HCT116 (cell line): Measurements from ENCODE around the gene SNPH. TPM values are rescaled to one million over a fixed set of nuclear protein-coding genes. Genes with fewer than 3 reads are reported as not detected.

Experiments used
- ATAC-seq: fragments of 200-7000 bp; cut with Tn5 transposase; 2 replicates; pipeline ENCODE4 v1.9.1; 2020; ENCODE audit warnings: mild to moderate bottlenecking, moderate library complexity
- BruUV-seq: library from RNA; stranded (reverse); fragments of 400-500 nt; replicated peaks from 2 replicates; lab custom pipeline; 2021; lab: Mats Ljungman, UMichigan
- CTCF ChIA-PET: fragments of 300-600 bp; sonication (Branson Sonifier 250); formaldehyde crosslinking; loops from one replicate; lab custom pipeline; 2021; ENCODE audit warnings: antibody characterized with exemption; lab: Charles Lee
- POLR2A ChIA-PET: fragments of 300-600, 350-600 bp; sonication (Branson Sonifier 250); formaldehyde crosslinking; loops from one replicate; lab custom pipeline; 2021; ENCODE audit warnings: antibody characterized with exemption; lab: Charles Lee
- RAD21 ChIA-PET, 2 experiments: fragments of 300-600 bp; sonication (Branson Sonifier 250); formaldehyde crosslinking; loops; one replicate each; lab custom pipeline; 2023; ENCODE audit warnings: low total read pairs in 2 of 2; ENCODE audit not compliant: uncharacterized antibody in 2 of 2, unreplicated experiment in 2 of 2, low non-redundant PET in 1 of 2; lab: Charles Lee
- DNase-seq: peaks from one replicate; pipeline ENCODE4 v3.0.0-alpha.2; 2010; ENCODE audit warnings: low read depth, low spot score
- H2AFZ ChIP-seq: fragments of 200-600 bp; shearing (Covaris generic), sonication (generic); 2 replicates; pipeline ENCODE4 v1.6.1; 2017; ENCODE audit warnings: low read depth, mixed run types, mixed read lengths, antibody characterized with exemption, low read length; ENCODE audit not compliant: poor library complexity, severe bottlenecking
- H3K27ac ChIP-seq: 2 replicates; pipeline ENCODE4 v1.5.1; 2012; ENCODE audit warnings: low read depth, low read length
- H3K27me3 ChIP-seq: fragments of 200-600 bp; sonication (generic); 2 replicates; pipeline ENCODE4 v1.6.1; 2016; ENCODE audit warnings: mixed run types, low read length, mixed read lengths; ENCODE audit not compliant: insufficient read depth
- H3K36me3 ChIP-seq, 2 experiments: fragments of 200-500 bp in 1 of 2; fragments of 200-600 bp in 1 of 2; sonication (Bioruptor generic) in 1 of 2; sonication (generic) in 1 of 2; 2 replicates each; pipeline versions ENCODE4 v1.5.1 to v1.6.1; 2014 to 2016; ENCODE audit warnings: low read length in 2 of 2, inconsistent platforms in 1 of 2, mixed read lengths in 1 of 2, mixed run types in 1 of 2; ENCODE audit not compliant: insufficient read depth in 2 of 2, control insufficient read depth in 1 of 2
- H3K4me1 ChIP-seq, 2 experiments: fragments of 200-600 bp in 1 of 2; sonication (generic) in 1 of 2; 2 replicates each; pipeline versions ENCODE4 v1.5.1 to v1.6.1; 2012 to 2017; ENCODE audit warnings: low read length in 2 of 2, inconsistent platforms in 1 of 2, mild to moderate bottlenecking in 1 of 2, mixed read lengths in 1 of 2, mixed run types in 1 of 2, moderate library complexity in 1 of 2; ENCODE audit not compliant: insufficient read depth in 2 of 2, control insufficient read depth in 1 of 2
- H3K4me2 ChIP-seq: fragments of 200-600 bp; sonication (generic); 2 replicates; pipeline ENCODE4 v1.6.1; 2017; ENCODE audit warnings: mixed run types, low read length, mixed read lengths
- H3K4me3 ChIP-seq, 2 experiments: fragments of 200-600 bp in 1 of 2; sonication (generic) in 1 of 2; replicated peaks in 1 of 2; 2 replicates each; pipeline ENCODE4 v1.5.1; 2011 to 2016; ENCODE audit warnings: low read length in 2 of 2, control low read depth in 1 of 2, low read depth in 1 of 2, mild to moderate bottlenecking in 1 of 2, mixed read lengths in 1 of 2, mixed run types in 1 of 2
- H3K79me2 ChIP-seq: fragments of 200-600 bp; sonication (generic); 2 replicates; pipeline ENCODE4 v1.6.1; 2017; ENCODE audit warnings: mild to moderate bottlenecking, mixed run types, low read length, moderate library complexity, mixed read lengths; ENCODE audit not compliant: insufficient read depth
- H3K9ac ChIP-seq: fragments of 200-600 bp; sonication (generic); 2 replicates; pipeline ENCODE4 v1.6.1; 2016; ENCODE audit warnings: low read length, mixed read lengths
- H3K9me2 ChIP-seq: fragments of 200-600 bp; sonication (generic), shearing (Covaris generic); 2 replicates; pipeline ENCODE4 v1.6.1; 2017; ENCODE audit warnings: mixed run types, mild to moderate bottlenecking, moderate library complexity; ENCODE audit not compliant: insufficient read depth
- H3K9me3 ChIP-seq, 2 experiments: fragments of 200-500 bp in 1 of 2; fragments of 200-600 bp in 1 of 2; sonication (Bioruptor generic) in 1 of 2; sonication (generic) in 1 of 2; 2 replicates each; pipeline ENCODE4 v1.6.1; 2014 to 2017; ENCODE audit warnings: low read length in 2 of 2, mixed read lengths in 2 of 2, inconsistent platforms in 1 of 2, low read depth in 1 of 2, mild to moderate bottlenecking in 1 of 2, mixed run types in 1 of 2, moderate library complexity in 1 of 2; ENCODE audit not compliant: control insufficient read depth in 1 of 2, insufficient read depth in 1 of 2
- H4K20me1 ChIP-seq: fragments of 200-600 bp; sonication (generic), shearing (Covaris generic); 2 replicates; pipeline ENCODE4 v1.6.1; 2017; ENCODE audit warnings: mixed run types, mild to moderate bottlenecking, moderate library complexity; ENCODE audit not compliant: insufficient read depth
- CEBPB ChIP-seq: IDR thresholded peaks from 2 replicates; pipeline ENCODE4 v1.6.1; 2012; ENCODE audit warnings: low read depth
- EGR1 ChIP-seq: IDR thresholded peaks from 2 replicates; pipeline ENCODE4 v1.6.1; 2012; ENCODE audit warnings: low read depth
- ELF1 ChIP-seq: IDR thresholded peaks from 2 replicates; pipeline ENCODE4 v1.6.1; 2012; ENCODE audit warnings: low read depth, borderline replicate concordance
- EZH2 ChIP-seq: fragments of 200-600 bp; sonication (generic); IDR thresholded peaks from 2 replicates; pipeline ENCODE4 v1.6.1; 2017; ENCODE audit warnings: antibody characterized with exemption, mixed run types
- EZH2phosphoT487 ChIP-seq: fragments of 200-600 bp; IDR thresholded peaks from 2 replicates; pipeline ENCODE4 v1.6.1; 2018; ENCODE audit warnings: antibody characterized with exemption, borderline replicate concordance
- JUND ChIP-seq: IDR thresholded peaks from 2 replicates; pipeline ENCODE4 v1.6.1; 2012
- POLR2A ChIP-seq: IDR thresholded peaks from 2 replicates; pipeline ENCODE4 v1.7.0; 2011; ENCODE audit warnings: borderline replicate concordance; ENCODE audit not compliant: insufficient read depth, insufficient read length; ENCODE audit errors: extremely low read depth
- RAD21 ChIP-seq: IDR thresholded peaks from 2 replicates; pipeline ENCODE4 v1.6.1; 2012; ENCODE audit warnings: low read depth, mild to moderate bottlenecking
- REST ChIP-seq: IDR thresholded peaks from 2 replicates; pipeline ENCODE4 v1.6.1; 2012; ENCODE audit warnings: low read depth
- SIN3A ChIP-seq: IDR thresholded peaks from 2 replicates; pipeline ENCODE4 v1.6.1; 2012; ENCODE audit warnings: low read depth
- SRF ChIP-seq: IDR thresholded peaks from 2 replicates; pipeline ENCODE4 v1.6.1; 2012; ENCODE audit warnings: low read depth
- YY1 ChIP-seq: IDR thresholded peaks from 2 replicates; pipeline ENCODE4 v1.6.1; 2011; ENCODE audit warnings: low read length, low read depth, moderate library complexity, mild to moderate bottlenecking; ENCODE audit not compliant: insufficient replicate concordance; ENCODE audit errors: extremely low read depth
- ZBTB33 ChIP-seq: IDR thresholded peaks from 2 replicates; pipeline ENCODE4 v1.6.1; 2011; ENCODE audit warnings: mild to moderate bottlenecking, low read length, moderate library complexity; ENCODE audit not compliant: insufficient replicate concordance; ENCODE audit errors: extremely low read depth
- ZFX ChIP-seq: fragments of 450-650 bp; IDR thresholded peaks from 2 replicates; pipeline ENCODE4 v1.6.1; 2017
- ZNF274 ChIP-seq: fragments of 200-500 bp; sonication (Bioruptor generic); IDR thresholded peaks from 2 replicates; pipeline ENCODE4 v1.6.1; 2014; ENCODE audit warnings: mild to moderate bottlenecking, low read depth, low read length, inconsistent platforms
- intact Hi-C: fragments of 100-400 bp; cut with micrococcal nuclease; formaldehyde crosslinking; loops from 2 replicates; pipeline ENCODE4 v1.10.0; 2022
- total RNA-seq: library from RNA; stranded (reverse); gene quantifications from one replicate; pipeline ENCODE4 v1.2.1, GENCODE V29; 2021; ENCODE audit not compliant: unreplicated experiment

The SNPH gene
- total RNA-seq, 1 experiment from 2014 or later = 3.2 TPM

GRCh38 chr20:1269850-1270249 lies 3.8 kb downstream of the SNPH start:
- no peaks in the 10 kb centered on the region for H3K36me3 ChIP-seq
- ATAC-seq (no peak), DNase-seq (no peak)
- H3K4me3 ChIP-seq = no peak overlapping the region
- H3K4me2 ChIP-seq = no peak overlapping the region
- POLR2A ChIA-PET = no interaction called here
- H3K27me3 ChIP-seq = no peaks in the 10 kb centered on the region
- no peaks in the 10 kb centered on the region for H4K20me1 ChIP-seq
- TF ChIP-seq EGR1 (no peak), ZFX (no peak), REST (no peak), ZBTB33 (no peak), YY1 (no peak), ELF1 (no peak), ZNF274 (no peak), SRF (no peak), RAD21 (no peak), EZH2phosphoT487 (no peak), CEBPB (no peak), SIN3A (no peak), POLR2A (no peak), EZH2 (no peak), JUND (no peak)
- TF ChIP-seq, all 23 proteins: peak for 0
- Histone ChIP-seq H3K9me3 (no peaks in the 10 kb centered on the region), H2AFZ (no peak overlapping the region), H3K9me2 (no peaks in the 10 kb centered on the region), H3K9ac (no peak overlapping the region), H3K27ac (no peak overlapping the region), H3K4me1 (peaks cover 6 to 19% of the 10 kb centered on the region in 2 experiments; a peak in 3 of 4 replicates), H3K79me2 (no peaks in the 10 kb centered on the region)
- RAD21 ChIA-PET = no interaction called here
- CTCF ChIA-PET = no interaction called here
- BruUV-seq = no TSS peak
- intact Hi-C loops = no loop called here
